SK-N-MC (cell line): ENCODE data around the gene CLSTN2.
A peak's percentile ranks its signal among the peaks of the same experiment; 100 is the strongest.

Experiments
- DNase-seq: peaks from one replicate; pipeline ENCODE4 v3.0.0-alpha.2; 2011; ENCODE audit warnings: low read depth, low spot score
- H3K27ac ChIP-seq: fragments of 200-600 bp; sonication (generic); 2 replicates; pipeline ENCODE4 v1.5.1; 2016; ENCODE audit warnings: mixed run types
- H3K36me3 ChIP-seq: fragments of 200-600 bp; sonication (generic); 2 replicates; pipeline ENCODE4 v1.6.1; 2017; ENCODE audit warnings: antibody characterized with exemption, low read length, mixed read lengths; ENCODE audit not compliant: insufficient read depth
- H3K4me3 ChIP-seq: fragments of 200-600 bp; sonication (generic); 2 replicates; pipeline ENCODE4 v1.5.1; 2016
- H3K9ac ChIP-seq: fragments of 200-600 bp; sonication (generic); 2 replicates; pipeline ENCODE4 v1.8.0; 2017; ENCODE audit warnings: mixed run types, mixed read lengths; ENCODE audit not compliant: insufficient read length
- H3K9me3 ChIP-seq: fragments of 200-600 bp; sonication (generic); 2 replicates; pipeline ENCODE4 v1.6.1; 2017; ENCODE audit warnings: low read depth, mild to moderate bottlenecking, antibody characterized with exemption, low read length, moderate library complexity, mixed read lengths
- EZH2 ChIP-seq: fragments of 200-600 bp; sonication (generic); IDR thresholded peaks from one replicate; pipeline ENCODE4 v1.6.1; 2017; ENCODE audit warnings: antibody characterized with exemption
- FOXP2 ChIP-seq: optimal IDR thresholded peaks from 2 replicates; pipeline ENCODE3; 2011; ENCODE audit warnings: mild to moderate bottlenecking, moderate library complexity; ENCODE audit not compliant: insufficient read depth; ENCODE audit errors: extremely low read length, control extremely low read depth
- POLR2AphosphoS5 ChIP-seq: IDR thresholded peaks from 2 replicates; pipeline ENCODE4 v1.6.1; 2012; ENCODE audit warnings: mild to moderate bottlenecking, low read depth, low read length, borderline replicate concordance

Gene CLSTN2

GRCh38 chr3:140359233-140359995, 424.4 kb downstream of the CLSTN2 start:
- Histone ChIP-seq H3K36me3 (0 out of 2 replicates have a peak, but pooled peaks cover 4% of the 10 kb centered on the region), H3K9me3 (no peaks in the 10 kb centered on the region), H3K27ac (no peak overlapping the region), H3K9ac (no peak overlapping the region), H3K4me3 (no peak overlapping the region)
- no peak for DNase-seq
- no peak for TF ChIP-seq FOXP2
- TF ChIP-seq POLR2AphosphoS5 = no peak
- no peak for TF ChIP-seq EZH2

GRCh38 chr3:140360332-140360731, 425.3 kb downstream of the CLSTN2 start:
- 0 out of 2 replicates have a peak, but pooled peaks cover 4% of the 10 kb centered on the region for H3K36me3 ChIP-seq
- DNase-seq = no peak
- no peak overlapping the region for H3K9ac ChIP-seq
- no peak overlapping the region for H3K4me3 ChIP-seq
- no peak overlapping the region for H3K27ac ChIP-seq
- TF ChIP-seq POLR2AphosphoS5 (no peak), EZH2 (no peak), FOXP2 (no peak)
- no peaks in the 10 kb centered on the region for H3K9me3 ChIP-seq

- no peak for DNase-seq
- Histone ChIP-seq H3K36me3 (0 out of 2 replicates have a peak, but pooled peaks cover 4% of the 10 kb centered on the region), H3K9me3 (no peaks in the 10 kb centered on the region), H3K9ac (no peak overlapping the region), H3K27ac (no peak overlapping the region), H3K4me3 (no peak overlapping the region)
- no peak for TF ChIP-seq EZH2
- TF ChIP-seq FOXP2 = no peak
- TF ChIP-seq POLR2AphosphoS5 = no peak
Measured at GRCh38 chr3:140363801-140364200, 428.8 kb downstream of the CLSTN2 start.

GRCh38 chr3:140365872-140366697, 431.1 kb downstream of the CLSTN2 start:
- DNase-seq = peak; percentile 32
- TF ChIP-seq POLR2AphosphoS5 (no peak), EZH2 (no peak), FOXP2 (no peak)
- H3K9ac ChIP-seq = no peak overlapping the region
- no peaks in the 10 kb centered on the region for H3K9me3 ChIP-seq
- no peak overlapping the region for H3K27ac ChIP-seq
- 0 out of 2 replicates have a peak, but pooled peaks cover 4% of the 10 kb centered on the region for H3K36me3 ChIP-seq
- H3K4me3 ChIP-seq = no peak overlapping the region

GRCh38 chr3:140368223-140368811, 433.3 kb downstream of the CLSTN2 start:
- no peaks in the 10 kb centered on the region for H3K9me3 ChIP-seq
- H3K27ac ChIP-seq = no peak overlapping the region
- TF ChIP-seq FOXP2 (no peak), POLR2AphosphoS5 (no peak), EZH2 (no peak)
- no peak overlapping the region for H3K4me3 ChIP-seq
- no peak overlapping the region for H3K9ac ChIP-seq
- no peaks in the 10 kb centered on the region for H3K36me3 ChIP-seq
- DNase-seq = no peak

GRCh38 chr3:140370686-140371085, 435.7 kb downstream of the CLSTN2 start:
- no peak for TF ChIP-seq EZH2
- no peak for TF ChIP-seq POLR2AphosphoS5
- no peak for TF ChIP-seq FOXP2
- no peaks in the 10 kb centered on the region for H3K9me3 ChIP-seq
- no peak overlapping the region for H3K27ac ChIP-seq
- no peak overlapping the region for H3K9ac ChIP-seq
- H3K4me3 ChIP-seq = no peak overlapping the region
- no peaks in the 10 kb centered on the region for H3K36me3 ChIP-seq
- no peak for DNase-seq

- no peak for DNase-seq
- no peak for TF ChIP-seq POLR2AphosphoS5
- H3K36me3 ChIP-seq = no peaks in the 10 kb centered on the region
- no peak overlapping the region for H3K27ac ChIP-seq
- no peaks in the 10 kb centered on the region for H3K9me3 ChIP-seq
- no peak overlapping the region for H3K9ac ChIP-seq
- H3K4me3 ChIP-seq = no peak overlapping the region
Measured at GRCh38 chr3:140373234-140373633, 438.2 kb downstream of the CLSTN2 start.

- Histone ChIP-seq H3K9me3 (no peaks in the 10 kb centered on the region), H3K36me3 (no peaks in the 10 kb centered on the region), H3K27ac (no peak overlapping the region), H3K4me3 (no peak overlapping the region), H3K9ac (no peak overlapping the region)
- DNase-seq = no peak
- TF ChIP-seq POLR2AphosphoS5 (no peak), EZH2 (no peak)
Measured at GRCh38 chr3:140375002-140375401, 440.0 kb downstream of the CLSTN2 start.
